ENCODE data around the gene DDIT4.
"Not testable (repeated sequence)": the region's sequence is repeated elsewhere in the genome, so short reads cannot be mapped to it uniquely, and the experiment has no call there.

The DDIT4 gene, protein sequence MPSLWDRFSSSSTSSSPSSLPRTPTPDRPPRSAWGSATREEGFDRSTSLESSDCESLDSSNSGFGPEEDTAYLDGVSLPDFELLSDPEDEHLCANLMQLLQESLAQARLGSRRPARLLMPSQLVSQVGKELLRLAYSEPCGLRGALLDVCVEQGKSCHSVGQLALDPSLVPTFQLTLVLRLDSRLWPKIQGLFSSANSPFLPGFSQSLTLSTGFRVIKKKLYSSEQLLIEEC

GRCh38 chr10:72273410-72274212 is at the start of gene DDIT4:
Gene DDIT4 (plus strand): TSS chr10:72273924. CDS start chr10:72274217, 293 bp downstream.
- DNase-seq (ENCODE audit: low read depth in 2 of 3, low spot score in 1 of 3), result peak; percentile 97 to 99 (median 97)

DNA sequence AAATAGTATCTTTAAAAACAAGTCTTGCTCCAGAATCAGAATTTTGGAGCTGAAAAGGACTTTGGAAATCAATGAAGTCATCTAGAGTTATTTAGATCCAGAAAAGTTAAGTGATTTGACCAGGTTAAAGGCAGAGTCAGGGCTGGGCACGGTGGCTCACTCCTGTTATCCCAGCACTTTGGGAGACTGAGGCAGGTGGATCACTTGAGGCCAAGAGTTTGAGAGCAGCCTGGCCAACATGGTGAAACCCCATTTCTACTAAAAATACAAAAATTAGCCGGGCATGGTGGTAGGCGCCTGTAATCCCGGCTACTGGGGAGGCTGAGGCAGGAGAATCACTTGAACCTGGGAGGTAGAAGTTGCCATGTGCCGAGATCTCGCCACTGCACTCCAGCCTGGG is 49.5 kb upstream of the DDIT4 start:
- not testable (repeated sequence) for DNase-seq (ENCODE audit: low read depth in 2 of 3, low spot score in 1 of 3)

- DNase-seq (ENCODE audit: low read depth in 2 of 3, low spot score in 1 of 3), result no peak
These were observed 47.2 kb upstream of the DDIT4 start for GRCh38 chr10:72226418-72227027.

GRCh38 chr10:72227826-72228225 is 45.9 kb upstream of the DDIT4 start:
- DNase-seq (ENCODE audit: low read depth in 2 of 3, low spot score in 1 of 3), result no peak

DNA sequence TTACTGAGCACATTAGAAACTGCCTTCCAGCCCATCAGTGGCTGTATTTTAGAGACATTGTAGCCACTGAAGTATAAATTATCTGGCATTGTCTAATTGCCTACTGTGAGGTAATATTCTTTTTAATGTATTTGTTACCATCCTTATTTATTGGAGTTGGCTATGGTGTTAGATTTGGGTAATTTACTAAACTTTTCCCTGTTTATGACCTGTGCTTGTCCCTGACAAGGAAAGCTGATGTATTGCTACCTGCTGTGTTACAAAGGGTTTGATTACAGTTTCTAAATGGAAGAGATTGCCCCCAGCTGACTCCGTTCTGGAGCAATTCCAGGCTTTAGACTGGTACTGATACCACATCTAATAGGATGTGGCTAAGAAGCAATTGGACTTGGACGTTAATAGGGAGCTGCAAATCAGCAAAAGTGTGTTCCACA is 45.4 kb upstream of the DDIT4 start:
- DNase-seq (ENCODE audit: low read depth in 2 of 3, low spot score in 1 of 3), result no peak

- no peak for DNase-seq (ENCODE audit: low read depth in 2 of 3, low spot score in 1 of 3)
These were observed 44.2 kb upstream of the DDIT4 start for GRCh38 chr10:72229261-72230251.

- DNase-seq (ENCODE audit: low read depth in 2 of 3, low spot score in 1 of 3), result no peak
These were observed 40.1 kb upstream of the DDIT4 start for GRCh38 chr10:72233621-72234020.

DNA sequence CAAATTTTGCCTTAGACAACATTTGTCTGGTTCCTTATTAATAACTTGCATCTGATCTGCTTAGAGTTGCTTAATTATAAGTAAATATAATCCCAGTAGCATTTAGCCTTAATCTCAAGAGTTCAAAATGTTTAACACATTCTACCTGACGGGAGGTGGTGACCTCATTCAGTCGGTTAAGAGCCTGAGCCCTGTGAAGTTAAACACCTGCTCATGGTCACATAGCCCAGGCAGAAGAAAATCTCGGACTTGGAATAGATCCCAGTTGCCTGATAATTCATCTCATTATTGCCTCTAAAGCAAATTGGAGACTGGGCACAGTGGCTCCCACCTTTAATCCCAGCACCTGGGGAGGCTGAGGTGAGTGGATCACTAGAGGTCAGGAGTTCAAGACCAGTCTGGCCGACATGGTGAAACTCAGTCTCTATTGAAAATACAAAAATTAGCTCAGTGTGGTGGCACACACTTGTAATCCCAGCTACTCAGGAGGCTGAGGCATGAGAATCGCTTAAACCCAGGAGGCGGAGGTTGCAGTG is 39.1 kb upstream of the DDIT4 start:
- DNase-seq (ENCODE audit: low read depth in 2 of 3, low spot score in 1 of 3), result no peak

- DNase-seq (ENCODE audit: low read depth in 2 of 3, low spot score in 1 of 3), result no peak
These were observed 38.0 kb upstream of the DDIT4 start for GRCh38 chr10:72235544-72236279.

- DNase-seq (ENCODE audit: low read depth in 2 of 3, low spot score in 1 of 3), result no peak
These were observed 35.1 kb upstream of the DDIT4 start for GRCh38 chr10:72238392-72239175.

DNA sequence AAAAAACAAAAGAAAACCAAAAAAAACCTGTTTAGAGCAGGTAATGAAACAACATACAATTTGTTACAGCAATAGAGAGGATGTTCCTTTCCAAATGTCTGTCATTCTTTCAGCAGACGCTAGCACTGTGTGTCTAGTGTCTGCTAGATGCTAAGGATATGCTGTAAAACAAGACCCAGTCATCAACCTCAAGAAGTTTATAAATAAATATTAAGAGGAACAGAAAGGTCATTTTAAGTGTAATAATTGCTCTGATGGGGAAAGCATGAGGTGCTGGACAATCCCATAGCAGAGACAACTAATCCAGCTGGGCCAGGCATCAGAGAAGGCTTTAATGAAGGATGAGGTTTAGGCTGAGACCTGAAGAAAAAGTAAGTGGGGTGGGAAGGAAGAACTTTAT is 34.3 kb upstream of the DDIT4 start:
- DNase-seq (ENCODE audit: low read depth in 2 of 3, low spot score in 1 of 3), result no peak

DNA sequence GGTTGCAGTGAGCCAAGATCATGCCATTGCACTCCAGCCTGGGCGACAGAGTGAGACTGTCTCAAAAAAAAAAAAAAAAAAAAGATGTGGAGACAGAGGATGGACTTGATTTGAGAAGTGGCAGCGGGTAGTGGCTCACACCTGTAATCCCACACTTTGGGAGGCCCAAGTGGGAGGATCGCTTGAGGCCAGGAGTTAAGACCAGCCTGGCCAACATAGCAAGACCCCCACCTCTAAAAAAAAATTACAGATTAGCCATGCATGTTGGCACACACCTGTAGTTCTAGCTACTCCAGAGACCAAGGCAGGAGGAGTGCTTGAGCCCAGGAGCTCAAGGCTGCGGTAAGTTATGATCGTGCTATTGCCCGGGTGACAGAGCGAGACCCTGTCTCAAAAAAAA is 33.4 kb upstream of the DDIT4 start:
- DNase-seq (ENCODE audit: low read depth in 2 of 3, low spot score in 1 of 3), result no peak

GRCh38 chr10:72241691-72242252 is 32.0 kb upstream of the DDIT4 start:
- DNase-seq (ENCODE audit: low read depth in 2 of 3, low spot score in 1 of 3), result no peak

DNA sequence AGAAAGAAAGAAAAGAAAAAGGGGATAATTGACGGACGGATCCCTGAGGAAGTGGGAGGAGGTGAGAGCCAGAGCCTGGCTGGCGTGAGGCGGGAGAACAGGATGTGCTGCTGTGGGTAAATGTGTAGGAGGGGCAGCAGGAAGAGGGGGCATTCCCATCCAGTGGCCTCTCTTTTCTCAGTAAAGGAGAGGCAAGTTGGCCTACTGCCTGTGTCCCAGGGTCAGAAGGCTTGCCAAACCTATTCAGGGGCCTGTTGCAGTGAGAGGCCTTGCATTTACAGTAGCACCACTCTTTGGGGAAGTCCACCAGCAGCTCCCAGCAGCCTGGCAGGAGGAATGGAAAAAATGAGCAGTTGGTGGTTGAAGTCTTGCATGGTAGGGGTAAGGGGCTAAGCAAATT is 31.0 kb upstream of the DDIT4 start:
- no peak for DNase-seq (ENCODE audit: low read depth in 2 of 3, low spot score in 1 of 3)

DNA sequence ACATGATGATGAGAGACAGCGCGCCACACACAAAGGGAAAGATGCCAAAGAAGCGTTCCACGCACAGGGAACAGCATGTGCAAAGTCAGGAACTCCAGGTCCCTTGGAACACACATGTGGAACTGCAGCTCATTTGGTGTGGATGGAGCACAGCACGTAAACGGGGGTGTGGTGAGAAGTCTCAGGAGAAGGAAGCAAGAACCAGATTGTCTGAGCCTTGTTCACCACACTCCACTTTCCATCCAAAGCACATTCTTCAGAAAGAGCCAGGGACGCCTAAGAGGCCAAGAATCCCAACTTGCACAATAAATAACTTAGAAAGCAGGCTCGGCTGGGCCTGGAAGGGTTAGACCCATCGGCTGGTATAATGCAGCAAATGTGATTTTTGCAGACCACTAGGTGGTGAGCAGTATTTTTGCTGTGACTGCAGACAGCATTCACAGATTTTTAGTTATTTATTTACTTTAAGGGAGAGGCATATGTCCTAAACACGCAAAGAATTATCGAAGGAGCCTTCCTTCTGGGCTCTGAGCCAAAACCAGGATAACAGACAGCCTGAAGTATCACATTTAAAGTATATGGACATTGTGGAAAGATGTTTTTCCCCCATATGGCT is 29.8 kb upstream of the DDIT4 start:
- DNase-seq (ENCODE audit: low read depth in 2 of 3, low spot score in 1 of 3), result no peak

DNA sequence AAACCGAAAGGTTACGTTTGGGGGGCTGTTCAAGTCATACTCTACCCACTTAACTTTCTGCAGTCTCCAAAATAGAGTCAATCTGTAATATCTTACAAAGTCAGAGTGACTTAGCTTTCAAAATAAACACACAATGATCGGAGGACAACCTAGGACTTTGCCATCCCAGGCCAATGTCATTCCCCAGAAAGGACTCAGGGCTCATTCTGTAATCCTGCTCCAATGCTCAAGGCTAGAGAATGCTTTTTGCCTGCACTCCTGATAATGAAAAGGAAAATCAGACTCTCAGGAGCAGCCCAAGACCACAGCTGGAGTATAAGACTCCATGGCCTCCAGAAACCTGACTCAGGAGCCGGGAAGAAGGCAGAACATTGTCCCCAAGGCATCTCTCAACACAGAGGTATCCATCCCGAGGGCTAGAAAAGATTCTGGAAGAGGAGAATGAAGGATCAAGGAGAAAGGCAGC is 29.1 kb upstream of the DDIT4 start:
- no peak for DNase-seq (ENCODE audit: low read depth in 2 of 3, low spot score in 1 of 3)

DNA sequence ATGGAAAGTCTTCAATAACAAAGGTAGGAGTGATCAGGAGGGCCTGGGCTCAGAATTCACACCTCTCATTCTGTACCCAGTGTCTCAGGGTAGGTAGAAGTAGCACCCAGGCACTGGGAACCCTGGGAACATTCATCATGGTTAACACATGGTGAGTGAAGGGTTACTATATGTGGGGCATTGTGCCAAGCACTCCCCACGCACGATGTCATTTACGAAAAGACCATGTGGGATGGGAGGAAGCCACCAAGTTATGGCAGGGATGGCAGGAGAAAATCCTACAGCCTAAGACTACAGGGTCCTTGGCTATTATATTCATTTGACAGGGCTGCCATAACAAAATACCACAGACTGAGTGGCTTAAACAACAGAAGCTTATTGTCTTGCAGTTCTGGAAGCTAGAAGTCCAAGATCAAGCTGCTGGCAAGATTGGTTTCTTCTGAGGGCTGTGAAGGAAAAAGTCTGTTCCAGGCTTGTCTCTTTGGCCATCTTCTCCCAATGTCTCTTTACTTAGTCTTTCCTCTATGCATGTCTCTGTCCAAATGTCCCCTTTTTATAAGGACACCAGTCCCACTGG is 27.7 kb upstream of the DDIT4 start:
- no peak for DNase-seq (ENCODE audit: low read depth in 2 of 3, low spot score in 1 of 3)
